Caco-2 (cell line): ENCODE data around the gene GPBP1L1. TPM values are rescaled to one million over a fixed set of nuclear protein-coding genes. Genes with fewer than 3 reads are reported as not detected.

ENCODE experiments used
- BruUV-seq: library from RNA; stranded (reverse); fragments of 400-500 nt; replicated peaks from 2 replicates; lab custom pipeline; 2021; lab: Mats Ljungman, UMichigan
- CTCF ChIA-PET: fragments of 300-600 bp; sonication (Branson Sonifier 250); formaldehyde crosslinking; loops from one replicate; lab custom pipeline; 2022; ENCODE audit warnings: antibody characterized with exemption; lab: Charles Lee
- POLR2A ChIA-PET: fragments of 300-600 bp; sonication (Branson Sonifier 250); formaldehyde crosslinking; loops from one replicate; lab custom pipeline; 2022; ENCODE audit warnings: antibody characterized with exemption; lab: Charles Lee
- DNase-seq, 2 experiments: peaks; one replicate each; pipeline versions ENCODE4 v3.0.0 to v3.0.0-alpha.2; 2020 to 2022
- H3K27me3 ChIP-seq: replicated peaks from 2 replicates; pipeline ENCODE4 v1.6.0; 2011; ENCODE audit warnings: low read length; ENCODE audit not compliant: control insufficient read depth, insufficient read depth
- H3K36me3 ChIP-seq: 2 replicates; pipeline ENCODE4 v1.5.1; 2011; ENCODE audit warnings: low read length; ENCODE audit not compliant: control insufficient read depth, insufficient read depth
- H3K4me1 ChIP-seq: fragments of 250-450 bp; sonication (Bioruptor Pico); 2 replicates; pipeline ENCODE4 v1.5.1; 2020; ENCODE audit warnings: mild to moderate bottlenecking
- H3K4me3 ChIP-seq: 2 replicates; pipeline ENCODE4 v1.5.1; 2011; ENCODE audit warnings: low read depth, mild to moderate bottlenecking, control low read depth, low read length
- H3K9me3 ChIP-seq: fragments of 250-450 bp; sonication (Bioruptor Pico); 2 replicates; pipeline ENCODE4 v1.5.1; 2020; ENCODE audit warnings: mild to moderate bottlenecking, moderate library complexity
- H3K27ac Mint-ChIP-seq: one replicate; pipeline ENCODE4 v1.8.0; 2022; ENCODE audit warnings: mixed read lengths; ENCODE audit not compliant: unreplicated experiment
- H3K27me3 Mint-ChIP-seq: one replicate; pipeline ENCODE4 v1.8.0; 2022; ENCODE audit warnings: mixed read lengths; ENCODE audit not compliant: insufficient read depth, unreplicated experiment
- H3K36me3 Mint-ChIP-seq: one replicate; pipeline ENCODE4 v1.8.0; 2022; ENCODE audit warnings: mild to moderate bottlenecking, mixed read lengths; ENCODE audit not compliant: insufficient read depth, unreplicated experiment
- H3K4me1 Mint-ChIP-seq: one replicate; pipeline ENCODE4 v1.8.0; 2022; ENCODE audit warnings: low read depth, mixed read lengths; ENCODE audit not compliant: unreplicated experiment
- H3K4me3 Mint-ChIP-seq: one replicate; pipeline ENCODE4 v1.8.0; 2022; ENCODE audit warnings: mild to moderate bottlenecking, moderate library complexity, mixed read lengths; ENCODE audit not compliant: unreplicated experiment
- H3K9me3 Mint-ChIP-seq: one replicate; pipeline ENCODE4 v1.8.0; 2022; ENCODE audit warnings: mixed read lengths; ENCODE audit not compliant: unreplicated experiment
- CTCF ChIP-seq, 2 experiments: fragments of 200-600 bp in 1 of 2; IDR thresholded peaks; 1 replicate in 1 of 2; 2 replicates in 1 of 2; pipeline versions ENCODE4 v1.5.1 to v1.8.0; 2011 to 2022; ENCODE audit warnings: antibody characterized with exemption in 1 of 2, control low read depth in 1 of 2, inconsistent platforms in 1 of 2, low read depth in 1 of 2, low read length in 1 of 2, mild to moderate bottlenecking in 1 of 2, moderate library complexity in 1 of 2; ENCODE audit not compliant: insufficient read depth in 1 of 2, severe bottlenecking in 1 of 2, unreplicated experiment in 1 of 2
- intact Hi-C: fragments of 100-400 bp; cut with micrococcal nuclease; formaldehyde crosslinking; loops from one replicate; pipeline ENCODE4 v1.10.0; 2022; ENCODE audit not compliant: unreplicated experiment
- total RNA-seq: library from RNA; stranded (reverse); gene quantifications from 2 replicates; pipeline ENCODE4 v1.2.3, GENCODE V29; 2022

The GPBP1L1 gene
- total RNA-seq, 1 experiment from 2014 or later = 61.8 TPM

GRCh38 chr1:45615885-45616284 is 70.4 kb downstream of the GPBP1L1 start:
- peaks cover 2% of the 10 kb centered on the region for H3K36me3 ChIP-seq
- DNase-seq = no peak
- H3K9me3 ChIP-seq = no peaks in the 10 kb centered on the region
- no peak overlapping the region for H3K4me3 ChIP-seq
- no TSS peak for BruUV-seq
- Mint-ChIP-seq H3K9me3 (no peaks in the 10 kb centered on the region), H3K27ac (no peak overlapping the region), H3K27me3 (no peaks in the 10 kb centered on the region), H3K4me3 (no peak overlapping the region), H3K36me3 (peaks cover 96% of the 10 kb centered on the region), H3K4me1 (no peaks in the 10 kb centered on the region)
- ChIA-PET POLR2A (no interaction called here), CTCF (no interaction called here)
- H3K27me3 ChIP-seq = no peaks in the 10 kb centered on the region
- no peak for TF ChIP-seq CTCF (IDR thresholded peaks at IDR 0.05; ENCODE audit: insufficient read depth in 1 of 2, low read depth in 1 of 2, low read length in 1 of 2, severe bottlenecking in 1 of 2, unreplicated experiment in 1 of 2)
- intact Hi-C loops = no loop called here
- no peaks in the 10 kb centered on the region for H3K4me1 ChIP-seq

- no peak for TF ChIP-seq CTCF (IDR thresholded peaks at IDR 0.05; ENCODE audit: insufficient read depth in 1 of 2, low read depth in 1 of 2, low read length in 1 of 2, severe bottlenecking in 1 of 2, unreplicated experiment in 1 of 2)
- no peaks in the 10 kb centered on the region for H3K4me1 ChIP-seq
- no peaks in the 10 kb centered on the region for H3K9me3 Mint-ChIP-seq
- no peak for DNase-seq
- BruUV-seq = no TSS peak
- H3K36me3 Mint-ChIP-seq = peaks cover 89% of the 10 kb centered on the region
- no peaks in the 10 kb centered on the region for H3K27me3 Mint-ChIP-seq
- peaks cover 5% of the 10 kb centered on the region for H3K36me3 ChIP-seq
- H3K9me3 ChIP-seq = no peaks in the 10 kb centered on the region
- intact Hi-C loops = no loop called here
- ChIA-PET POLR2A (no interaction called here), CTCF (no interaction called here)
- no peak overlapping the region for H3K4me3 Mint-ChIP-seq
- H3K27me3 ChIP-seq = no peaks in the 10 kb centered on the region
- no peak overlapping the region for H3K4me3 ChIP-seq
- no peaks in the 10 kb centered on the region for H3K4me1 Mint-ChIP-seq
- no peak overlapping the region for H3K27ac Mint-ChIP-seq
These were observed 73.3 kb downstream of the GPBP1L1 start for GRCh38 chr1:45612941-45613579.

GRCh38 chr1:45610589-45611226 is 75.6 kb downstream of the GPBP1L1 start:
- H3K36me3 ChIP-seq = peaks cover 2% of the 10 kb centered on the region; the same call in 1 of the 2 replicates
- no peak overlapping the region for H3K4me3 ChIP-seq
- Mint-ChIP-seq H3K4me3 (no peak overlapping the region), H3K4me1 (no peaks in the 10 kb centered on the region), H3K27ac (no peak overlapping the region), H3K36me3 (peaks cover 89% of the 10 kb centered on the region), H3K27me3 (no peaks in the 10 kb centered on the region), H3K9me3 (no peaks in the 10 kb centered on the region)
- no peaks in the 10 kb centered on the region for H3K4me1 ChIP-seq
- intact Hi-C loops = no loop called here
- H3K9me3 ChIP-seq = no peaks in the 10 kb centered on the region
- no peaks in the 10 kb centered on the region for H3K27me3 ChIP-seq
- no TSS peak for BruUV-seq
- ChIA-PET CTCF (no interaction called here), POLR2A (no interaction called here)
- DNase-seq = no peak
- no peak for TF ChIP-seq CTCF (IDR thresholded peaks at IDR 0.05; ENCODE audit: insufficient read depth in 1 of 2, low read depth in 1 of 2, low read length in 1 of 2, severe bottlenecking in 1 of 2, unreplicated experiment in 1 of 2)
